CD4-positive, alpha-beta T cell treated with Interleukin-1 beta for 1 hour (primary cell): Measurements from ENCODE around the gene SEPTIN5.
"Not testable (repeated sequence)": the region's sequence is repeated elsewhere in the genome, so short reads cannot be mapped to it uniquely, and the experiment has no call there.

ENCODE experiments used
- DNase-seq, 2 donors: peaks; one replicate each; pipeline ENCODE4 v3.0.0-alpha.2; 2020 to 2022

The SEPTIN5 gene

DNA sequence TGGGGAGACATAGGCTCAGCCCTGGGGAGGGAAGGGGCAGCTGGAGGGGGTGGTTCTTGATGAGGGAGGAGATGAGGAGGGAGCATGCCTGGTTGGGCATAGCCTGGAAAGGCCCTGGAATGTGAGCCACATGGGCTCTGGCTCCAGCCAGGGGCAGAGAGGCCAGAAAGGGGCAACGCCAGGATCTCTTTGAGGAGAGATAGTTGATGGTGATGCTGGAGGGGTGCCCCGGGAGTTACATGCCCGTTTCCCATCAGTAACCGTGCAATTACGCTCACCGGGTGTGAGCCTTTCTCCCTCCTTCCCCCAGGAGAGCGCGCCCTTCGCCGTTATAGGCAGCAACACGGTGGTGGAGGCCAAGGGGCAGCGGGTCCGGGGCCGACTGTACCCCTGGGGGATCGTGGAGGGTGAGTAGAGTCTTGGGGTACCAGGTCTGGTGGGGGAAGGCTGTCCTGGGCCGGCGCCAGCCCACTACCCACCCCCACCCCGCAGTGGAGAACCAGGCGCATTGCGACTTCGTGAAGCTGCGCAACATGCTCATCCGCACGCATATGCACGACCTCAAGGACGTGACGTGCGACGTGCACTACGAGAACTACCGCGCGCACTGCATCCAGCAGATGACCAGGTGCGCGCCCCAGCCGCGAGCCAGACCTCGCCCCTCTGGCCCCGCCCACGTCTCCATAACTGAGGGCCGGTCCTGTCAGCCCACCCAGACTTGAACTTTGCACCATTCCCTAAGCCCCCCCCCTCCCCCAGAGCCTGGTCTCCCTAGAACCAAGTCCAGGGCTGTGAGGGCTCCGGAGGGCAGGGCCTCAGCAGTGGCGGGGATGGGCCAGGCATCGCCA lies 7.3 kb downstream of the SEPTIN5 start:
- DNase-seq, result no peak

DNA sequence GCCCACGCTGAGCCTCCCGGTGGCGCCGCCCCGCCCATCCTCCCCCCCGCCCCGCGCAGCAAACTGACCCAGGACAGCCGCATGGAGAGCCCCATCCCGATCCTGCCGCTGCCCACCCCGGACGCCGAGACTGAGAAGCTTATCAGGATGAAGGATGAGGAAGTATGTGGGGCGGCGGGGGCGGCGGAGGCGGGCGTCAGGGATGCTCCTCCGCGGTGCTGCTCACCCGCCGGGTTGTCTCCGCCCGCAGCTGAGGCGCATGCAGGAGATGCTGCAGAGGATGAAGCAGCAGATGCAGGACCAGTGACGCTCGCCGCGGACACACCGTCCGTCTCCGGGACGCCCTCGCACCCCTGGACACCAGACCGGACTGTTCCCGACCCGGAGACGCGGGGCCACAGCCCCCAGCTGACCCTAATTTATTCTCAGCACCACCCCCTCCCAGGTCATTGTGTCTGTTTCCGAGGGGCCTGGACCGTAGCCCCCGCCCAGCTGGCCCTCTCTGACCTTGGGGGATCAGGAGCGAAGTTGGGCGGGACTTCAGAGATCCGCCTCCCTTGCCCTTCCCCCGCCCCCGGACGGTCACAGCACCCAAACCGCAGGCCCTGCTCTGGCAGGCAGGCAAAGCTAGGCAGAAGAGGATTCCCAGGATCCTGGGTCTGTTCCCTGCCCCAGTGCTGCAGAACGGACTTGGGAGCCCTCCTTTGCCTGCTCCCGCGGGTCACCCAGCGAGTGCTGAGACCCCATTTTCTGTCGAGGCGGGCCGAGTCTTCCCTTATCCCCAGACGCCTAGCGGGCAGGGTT lies 8.1 kb downstream of the SEPTIN5 start:
- DNase-seq, result no peak

DNA sequence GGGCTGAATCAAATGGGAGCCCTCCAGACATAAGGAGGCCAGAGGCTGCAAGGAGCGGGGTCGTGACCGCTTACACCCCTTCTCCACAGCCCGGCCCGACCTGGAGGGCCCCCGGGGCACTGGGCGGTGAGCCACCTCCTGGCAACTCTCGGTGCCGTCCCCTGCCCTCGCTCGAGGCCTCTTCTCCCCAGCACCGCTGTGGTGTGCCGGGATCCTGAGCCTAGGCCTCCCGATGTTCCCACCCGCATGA lies 8.6 kb downstream of the SEPTIN5 start:
- no peak for DNase-seq

DNA sequence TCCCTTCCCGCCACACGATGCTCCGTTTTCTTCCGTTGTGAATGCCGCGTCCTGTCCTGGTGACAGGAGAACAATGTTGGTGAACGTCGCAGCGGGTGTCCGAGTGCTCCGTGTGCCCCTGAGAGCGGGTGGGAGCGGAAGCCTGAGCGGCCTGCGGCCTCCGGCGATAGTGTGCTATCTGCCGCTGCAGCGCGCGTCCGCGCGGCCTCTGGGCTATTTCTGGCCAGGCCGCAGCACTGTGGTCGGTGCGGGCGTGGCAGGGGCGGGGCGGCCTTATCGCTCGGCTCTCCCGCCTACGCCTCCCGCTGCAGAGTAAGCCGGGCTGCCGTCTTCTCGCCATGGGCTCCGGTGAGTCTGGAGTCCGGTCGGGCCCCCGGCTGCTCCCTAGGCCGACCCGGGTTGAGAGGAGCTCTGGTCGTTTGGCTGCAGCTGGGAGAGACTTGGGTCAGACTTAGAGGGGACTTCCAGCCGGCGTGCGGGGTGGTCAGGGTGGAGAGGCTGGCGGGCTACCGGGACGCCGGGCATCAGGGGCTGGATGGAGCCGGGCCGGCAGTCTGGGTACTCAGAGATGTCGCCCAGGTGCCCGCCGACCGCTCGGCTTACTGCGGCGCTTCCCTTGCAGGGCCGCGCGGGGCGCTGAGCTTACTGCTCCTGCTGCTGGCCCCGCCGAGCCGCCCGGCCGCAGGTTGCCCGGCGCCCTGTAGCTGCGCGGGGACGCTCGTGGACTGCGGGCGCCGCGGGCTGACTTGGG lies 9.1 kb downstream of the SEPTIN5 start, which contains the start of gene GP1BB:
GP1BB (plus strand) TSS at position 308 of the 751 bp plus-strand sequence; CDS start at position 339, 31 bp downstream.
- DNase-seq, result no peak

DNA sequence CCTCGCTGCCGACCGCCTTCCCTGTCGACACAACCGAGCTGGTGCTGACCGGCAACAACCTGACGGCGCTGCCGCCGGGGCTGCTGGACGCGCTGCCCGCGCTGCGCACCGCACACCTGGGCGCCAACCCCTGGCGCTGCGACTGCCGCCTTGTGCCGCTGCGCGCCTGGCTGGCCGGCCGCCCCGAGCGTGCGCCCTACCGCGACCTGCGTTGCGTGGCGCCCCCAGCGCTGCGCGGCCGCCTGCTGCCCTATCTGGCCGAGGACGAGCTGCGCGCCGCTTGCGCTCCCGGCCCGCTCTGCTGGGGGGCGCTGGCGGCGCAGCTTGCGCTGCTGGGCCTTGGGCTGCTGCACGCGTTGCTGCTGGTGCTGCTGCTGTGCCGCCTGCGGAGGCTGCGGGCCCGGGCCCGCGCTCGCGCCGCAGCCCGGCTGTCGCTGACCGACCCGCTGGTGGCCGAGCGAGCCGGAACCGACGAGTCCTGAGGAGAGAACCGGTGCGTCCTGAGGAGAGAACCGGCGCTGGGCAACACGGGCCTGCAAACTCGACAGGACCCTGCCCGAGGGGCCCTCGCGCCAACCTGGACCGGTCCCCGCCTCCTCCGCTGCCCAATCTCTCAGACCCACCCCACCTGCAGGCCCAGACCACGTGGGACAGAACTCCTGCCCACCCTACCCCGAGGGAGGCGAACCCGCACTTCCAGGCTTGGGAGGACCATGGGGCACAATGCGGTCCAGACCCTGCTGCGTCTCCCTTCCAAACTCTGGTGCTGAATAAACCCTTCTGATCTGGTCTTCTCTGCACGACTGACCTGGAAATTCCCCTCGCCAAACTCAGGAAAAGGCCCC lies 9.9 kb downstream of the SEPTIN5 start:
- DNase-seq, result no peak

DNA sequence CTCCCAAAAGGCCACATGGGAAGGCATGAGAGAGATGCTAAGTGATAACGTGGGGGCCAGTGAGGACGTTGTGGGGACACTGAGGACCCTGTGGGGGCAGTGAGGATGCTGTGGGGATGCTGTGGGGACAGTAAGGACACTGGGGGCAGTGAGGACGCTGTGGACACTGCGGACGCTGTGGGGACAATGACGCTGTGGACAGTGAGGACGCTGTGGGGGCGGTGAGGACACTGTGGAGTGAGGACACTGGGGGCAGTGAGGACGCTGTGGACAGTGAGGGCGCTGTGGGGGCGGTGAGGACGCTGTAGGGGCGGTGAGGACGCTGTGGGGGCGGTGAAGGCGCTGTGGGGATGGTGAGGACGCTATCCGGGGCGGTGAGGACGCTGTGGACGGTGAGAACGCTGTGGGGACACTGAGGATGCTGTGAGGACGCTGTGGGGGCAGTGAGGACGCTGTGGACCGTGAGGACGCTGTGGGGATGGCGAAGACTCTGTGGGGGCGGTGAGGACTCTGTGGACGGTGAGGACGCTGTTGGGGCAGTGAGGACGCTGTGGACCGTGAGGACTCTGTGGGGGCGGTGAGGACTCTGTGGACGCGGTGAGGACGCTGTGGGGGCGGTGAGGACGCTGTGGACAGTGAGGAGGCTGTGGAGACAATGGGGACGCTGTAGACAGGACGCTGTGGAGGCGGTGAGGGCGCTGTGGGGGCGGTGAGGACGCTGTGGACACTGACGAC lies 10.8 kb downstream of the SEPTIN5 start:
- no peak for DNase-seq

DNA sequence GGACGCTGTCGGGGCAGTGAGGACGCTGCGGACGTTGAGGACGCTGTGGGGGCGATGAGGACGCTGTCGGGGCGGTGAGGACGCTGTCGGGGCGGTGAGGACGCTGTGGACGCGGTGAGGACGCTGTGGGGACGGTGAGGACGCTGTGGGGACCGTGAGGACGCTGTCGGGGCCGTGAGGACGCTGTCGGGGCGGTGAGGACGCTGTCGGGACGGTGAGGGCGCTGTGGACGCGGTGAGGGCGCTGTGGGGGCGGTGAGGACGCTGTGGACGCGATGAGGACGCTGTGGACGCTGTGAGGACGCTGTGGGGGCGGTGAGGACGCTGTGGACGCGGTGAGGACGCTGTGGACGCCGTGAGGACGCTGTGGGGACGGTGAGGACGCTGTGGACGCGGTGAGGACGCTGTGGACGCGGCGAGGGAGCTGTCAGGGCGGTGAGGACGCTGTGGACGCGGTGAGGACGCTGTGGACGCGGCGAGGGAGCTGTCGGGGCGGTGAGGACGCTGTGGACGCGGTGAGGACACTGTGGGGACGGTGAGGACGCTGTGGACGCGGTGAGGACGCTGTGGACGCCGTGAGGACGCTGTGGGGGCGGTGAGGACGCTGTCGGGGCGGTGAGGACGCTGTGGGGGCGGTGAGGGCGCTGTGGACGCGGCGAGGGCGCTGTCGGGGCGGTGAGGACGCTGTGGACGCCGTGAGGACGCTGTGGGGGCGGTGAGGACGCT lies 11.9 kb downstream of the SEPTIN5 start:
- not testable (repeated sequence) for DNase-seq

DNA sequence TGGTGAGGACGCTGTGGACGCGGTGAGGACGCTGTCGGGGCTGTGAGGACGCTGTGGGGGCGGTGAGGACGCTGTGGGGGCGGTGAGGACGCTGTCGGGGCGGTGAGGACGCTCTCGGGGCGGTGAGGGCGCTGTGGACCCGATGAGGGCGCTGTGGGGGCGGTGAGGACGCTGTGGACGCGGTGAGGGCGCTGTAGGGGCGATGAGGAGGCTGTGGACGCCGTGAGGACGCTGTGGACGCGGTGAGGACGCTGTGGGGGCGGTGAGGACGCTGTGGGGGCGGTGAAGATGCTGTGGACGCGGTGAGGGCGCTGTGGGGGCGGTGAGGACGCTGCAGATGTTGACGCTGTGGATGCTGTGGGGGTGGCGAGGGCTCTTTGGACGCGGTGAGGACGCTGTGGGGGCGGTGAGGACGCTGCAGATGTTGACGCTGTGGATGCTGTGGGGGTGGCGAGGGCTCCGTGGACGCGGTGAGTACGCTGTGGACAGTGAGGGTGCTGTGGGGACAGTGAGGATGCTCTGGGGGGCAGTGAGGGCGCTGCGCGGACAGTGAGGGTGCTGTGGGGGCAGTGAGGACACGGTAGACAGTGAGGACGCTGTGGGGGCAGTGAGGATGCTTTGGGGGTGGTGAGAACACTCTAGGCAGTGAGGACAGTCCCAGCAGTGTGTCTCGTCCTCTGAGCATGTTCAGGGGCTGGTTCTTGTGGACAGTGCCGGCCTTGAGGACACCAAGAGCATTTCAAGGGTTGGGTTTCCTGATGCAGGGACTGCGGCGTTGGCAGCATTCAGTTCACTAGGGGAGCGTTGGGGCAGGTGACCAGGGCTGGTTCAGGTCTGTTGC lies 13.2 kb downstream of the SEPTIN5 start:
- DNase-seq, result no peak

DNA sequence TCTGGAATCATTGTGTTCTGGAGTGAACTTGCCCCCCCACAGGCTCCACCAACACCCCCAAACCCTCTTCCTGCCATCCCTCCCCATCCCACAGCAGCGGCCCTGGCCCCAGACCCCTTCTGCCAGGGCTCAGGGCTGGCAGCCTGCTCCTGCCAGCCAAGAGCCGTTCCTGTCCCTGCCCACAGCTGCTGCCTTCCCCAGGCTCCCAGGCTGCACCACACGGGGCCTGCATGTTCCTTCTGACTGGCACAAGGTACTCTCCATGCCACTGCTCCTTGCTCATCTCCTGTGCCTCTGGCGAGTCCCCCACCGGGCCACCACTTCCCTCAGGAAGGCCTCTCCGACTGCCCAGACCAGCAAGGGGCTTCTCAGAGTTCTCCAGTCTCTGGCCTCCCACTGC lies 14.0 kb downstream of the SEPTIN5 start:
- no peak for DNase-seq

DNA sequence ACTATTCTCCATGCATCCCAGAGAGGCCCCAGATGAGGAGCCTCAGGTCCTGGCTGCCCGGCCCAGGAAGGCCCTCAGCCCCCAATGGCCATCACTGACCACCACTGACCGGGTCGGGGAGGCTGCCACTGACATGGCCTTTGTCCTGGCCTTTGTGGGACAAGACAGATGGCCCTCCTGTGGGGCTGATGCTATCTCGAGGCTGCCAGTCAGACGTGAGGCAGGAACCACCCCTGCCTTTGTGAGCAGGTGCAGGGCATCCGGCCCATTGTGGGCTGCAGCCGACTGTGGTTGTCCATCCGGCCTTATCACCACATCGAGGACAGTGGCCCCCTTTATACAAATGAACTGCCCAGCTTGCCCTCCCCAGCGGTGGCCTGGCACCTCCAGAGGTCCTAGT lies 14.5 kb downstream of the SEPTIN5 start:
- DNase-seq, result no peak

DNA sequence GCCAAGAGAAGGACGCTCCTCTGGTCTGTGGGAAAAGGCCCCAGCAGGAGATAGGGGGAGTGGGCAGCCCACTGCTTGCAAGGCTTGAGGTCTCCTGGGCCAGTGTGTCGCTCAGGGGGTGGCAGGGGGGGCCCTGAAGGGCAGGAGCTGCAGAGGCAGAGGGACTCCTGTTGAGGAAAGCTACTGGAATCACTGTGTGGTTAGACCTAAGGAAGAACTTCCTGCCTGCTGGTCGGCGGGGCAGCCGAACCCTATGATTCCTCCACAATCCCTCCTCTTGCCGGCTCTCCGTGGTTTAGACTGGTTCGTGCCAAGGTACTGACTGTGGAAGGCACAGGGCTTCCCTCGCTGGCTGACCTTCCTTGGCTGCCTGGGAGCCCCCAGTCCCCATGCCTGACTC lies 15.2 kb downstream of the SEPTIN5 start:
- no peak for DNase-seq

DNA sequence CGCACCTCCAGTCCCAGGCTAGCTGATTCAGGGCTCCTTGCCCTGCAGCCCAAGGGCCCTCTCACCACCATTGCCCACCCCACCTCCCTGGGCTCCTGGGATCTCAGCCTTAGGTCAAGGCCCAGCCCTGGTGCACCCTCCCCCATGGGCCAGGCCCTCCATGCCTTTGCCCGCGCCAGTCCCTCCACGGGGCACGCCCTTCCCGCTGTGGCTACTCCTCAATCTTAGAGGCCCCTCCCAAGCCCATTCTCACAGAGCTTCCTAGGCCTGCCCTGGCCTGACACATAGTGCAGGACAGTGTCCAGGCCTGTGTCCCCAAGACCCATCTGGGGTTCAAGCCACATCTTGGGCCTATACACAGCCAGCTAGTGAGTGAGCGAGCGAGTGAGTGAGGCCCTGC lies 15.9 kb downstream of the SEPTIN5 start:
- DNase-seq, result no peak

DNA sequence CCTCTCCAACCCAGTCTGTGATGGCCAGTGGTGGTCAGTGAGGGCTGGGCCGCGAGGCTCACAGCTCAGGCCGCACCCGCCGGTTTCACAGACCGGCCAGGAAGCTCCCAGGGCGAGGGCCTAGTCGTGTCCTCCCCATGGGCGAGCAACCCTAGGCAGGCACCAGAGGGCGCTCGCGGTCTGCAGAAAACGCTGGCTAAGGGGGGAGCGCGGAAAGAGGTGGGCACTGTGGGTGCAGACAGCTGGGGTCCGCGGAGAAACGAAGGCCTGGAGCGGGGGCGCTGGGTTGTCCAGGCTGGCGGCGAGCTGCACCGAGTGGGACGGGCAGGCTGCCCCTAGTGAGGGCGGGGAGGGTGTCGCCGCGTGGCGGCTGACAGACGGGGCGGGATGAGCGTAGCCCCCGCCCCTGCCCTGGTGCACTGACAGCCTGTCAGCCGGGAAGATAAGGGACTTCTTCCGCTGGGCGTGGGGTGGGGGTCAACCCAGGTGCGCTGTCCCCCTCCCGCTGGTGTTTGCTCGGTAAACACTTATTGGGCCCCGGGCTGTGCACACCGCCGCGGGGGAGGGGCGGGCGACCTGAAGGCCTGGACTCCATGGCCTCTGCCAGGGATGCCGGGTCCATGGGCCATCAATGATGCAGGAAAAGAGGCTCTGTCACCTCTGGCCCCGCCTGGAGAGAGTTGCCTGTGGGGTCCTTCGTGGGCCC lies 16.5 kb downstream of the SEPTIN5 start:
- DNase-seq, result peak; percentile 78 to 84

DNA sequence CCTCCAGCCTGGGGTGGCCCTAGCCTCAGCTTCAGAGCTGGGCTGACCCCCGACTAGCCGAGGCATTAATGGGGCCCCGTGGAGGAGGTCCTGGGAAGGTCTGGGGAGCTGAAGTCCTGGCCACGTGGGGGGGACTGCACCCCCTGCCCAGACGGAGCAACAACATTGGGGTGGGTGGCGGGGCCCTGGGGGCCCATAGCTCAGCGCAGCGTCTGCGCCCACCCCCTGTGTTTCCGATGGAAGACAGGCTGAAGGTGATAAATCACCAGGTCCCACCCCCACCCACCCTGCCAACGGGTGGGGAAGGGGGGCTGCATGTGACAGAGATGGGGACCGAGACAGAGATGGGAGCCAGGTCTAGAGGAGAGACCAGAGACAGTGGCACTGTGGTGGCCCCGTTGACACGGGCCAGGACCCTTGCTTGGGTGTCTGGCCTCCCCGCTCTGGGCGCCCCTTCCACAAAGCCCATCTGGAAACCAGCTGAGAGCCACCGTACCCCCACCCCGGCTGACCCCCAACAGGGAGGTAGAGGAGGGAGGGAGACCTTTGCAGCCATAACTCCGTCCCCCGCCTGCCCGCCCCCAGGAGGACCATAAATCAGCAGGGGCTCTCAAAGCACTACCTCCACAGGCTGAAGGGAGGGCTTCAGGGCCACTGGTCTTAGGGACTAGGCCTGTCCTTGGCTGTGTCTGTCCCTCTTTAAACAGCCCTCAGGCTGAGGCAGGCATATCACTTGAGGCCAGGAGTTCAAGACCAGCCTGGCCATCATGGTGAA lies 17.2 kb downstream of the SEPTIN5 start:
- DNase-seq, result no peak

DNA sequence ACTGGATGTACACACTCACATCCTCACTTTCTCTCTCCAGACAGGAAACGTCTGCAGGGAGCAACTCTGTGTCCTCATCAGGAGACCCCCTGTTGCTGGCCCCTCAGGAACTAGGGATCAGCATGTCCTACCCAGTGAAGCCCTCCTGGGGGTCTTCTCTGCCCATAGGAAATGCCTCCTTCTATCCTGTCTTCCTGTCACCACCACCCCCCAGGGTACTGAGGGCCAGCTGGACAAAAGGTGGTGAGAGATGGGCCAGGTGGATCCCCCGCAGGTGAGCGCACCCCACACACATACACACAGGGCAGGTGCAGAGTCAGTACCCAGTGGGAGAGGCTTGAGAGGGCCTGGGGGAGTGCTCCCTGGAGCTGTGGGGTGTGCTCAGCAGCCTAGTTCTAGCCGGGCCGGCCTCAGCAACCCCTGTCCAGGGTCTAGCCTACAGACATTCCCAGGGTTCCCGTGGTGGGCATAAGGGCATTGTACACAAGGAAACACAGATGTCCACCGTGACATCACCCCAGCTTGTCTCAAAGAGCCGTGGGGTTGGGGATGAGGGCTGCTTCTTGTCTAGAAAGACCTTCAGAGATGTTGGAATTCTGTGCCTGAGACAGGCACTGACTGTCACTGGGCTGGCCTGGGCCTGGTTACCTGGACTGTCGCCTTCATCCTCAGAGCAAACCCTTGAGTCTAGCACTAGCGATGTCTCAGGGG lies 18.3 kb downstream of the SEPTIN5 start:
- no peak for DNase-seq

DNA sequence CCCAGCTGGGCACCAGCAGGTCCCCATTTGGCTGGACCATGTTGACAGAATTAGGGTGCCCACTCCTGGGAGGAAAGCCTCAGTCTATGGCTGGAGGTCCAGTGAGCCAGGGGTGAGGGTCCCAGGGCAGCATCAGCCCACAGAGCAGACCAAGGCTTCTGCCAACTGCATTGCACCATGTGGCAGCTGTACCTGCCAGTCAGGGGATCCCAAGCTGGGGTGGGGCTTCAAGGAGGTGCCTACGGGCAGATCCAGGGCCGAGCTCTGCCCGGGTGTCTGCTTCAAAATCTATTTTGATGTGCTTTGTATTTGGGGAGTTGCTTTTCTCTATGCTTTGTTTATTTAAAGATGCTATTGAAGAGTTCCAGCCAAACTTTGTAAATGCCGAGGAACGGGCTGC lies 19.5 kb downstream of the SEPTIN5 start:
- DNase-seq, result no peak

DNA sequence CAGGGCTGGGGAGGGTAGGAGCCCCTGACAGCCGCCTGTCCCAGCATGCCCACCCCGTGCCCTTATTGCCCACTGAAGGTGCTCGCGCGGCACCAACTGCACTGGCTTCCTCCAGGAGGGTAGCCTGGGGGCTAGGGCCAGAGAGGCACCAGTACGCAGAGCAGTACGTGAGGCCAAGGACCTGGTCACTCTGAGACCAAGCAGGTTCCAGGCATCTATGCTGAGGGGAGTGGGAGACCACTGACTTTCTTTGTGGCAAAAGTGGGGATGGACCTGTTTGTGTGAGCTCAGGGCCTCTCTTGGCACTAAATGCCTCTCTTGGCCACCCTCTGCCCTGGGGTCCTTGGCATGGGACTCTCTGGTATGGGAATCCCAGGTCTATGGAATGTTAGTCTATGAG lies 19.9 kb downstream of the SEPTIN5 start:
- DNase-seq, result no peak

DNA sequence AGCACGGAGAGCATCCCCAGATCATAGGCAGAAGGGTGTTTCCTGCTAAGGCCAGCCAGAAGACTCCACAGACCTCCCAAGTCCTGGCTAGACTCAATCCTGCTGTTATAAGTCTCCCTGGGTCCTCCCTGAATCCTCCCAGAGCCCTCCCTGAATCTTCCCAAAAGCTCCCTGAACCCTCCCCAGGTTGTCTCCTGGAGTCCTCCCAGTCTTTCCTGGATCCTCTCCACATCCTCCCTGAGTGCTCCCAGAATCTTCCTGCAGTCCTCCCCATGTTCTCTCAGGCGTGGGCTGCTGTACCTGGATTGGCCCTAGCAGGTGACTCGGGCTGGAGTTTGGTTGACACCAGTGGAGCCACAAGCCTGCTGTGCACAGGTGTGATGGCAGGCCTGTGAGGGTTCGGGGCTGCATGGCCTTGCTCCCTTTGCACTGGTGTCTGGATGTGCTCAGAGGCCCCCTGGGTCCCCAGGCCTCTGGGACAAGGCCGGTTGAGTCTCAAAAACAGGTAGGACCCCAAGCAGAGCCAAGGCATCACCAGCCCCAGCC lies 20.6 kb downstream of the SEPTIN5 start:
- no peak for DNase-seq
